ENCODE results near the gene TMEM94. TPM values are rescaled to one million over a fixed set of nuclear protein-coding genes. Genes with fewer than 3 reads are reported as not detected.

TMEM94 gene
- total and polyA plus RNA-seq, 12 donors = 25.6 to 66.7 (median 41.3) TPM

DNA sequence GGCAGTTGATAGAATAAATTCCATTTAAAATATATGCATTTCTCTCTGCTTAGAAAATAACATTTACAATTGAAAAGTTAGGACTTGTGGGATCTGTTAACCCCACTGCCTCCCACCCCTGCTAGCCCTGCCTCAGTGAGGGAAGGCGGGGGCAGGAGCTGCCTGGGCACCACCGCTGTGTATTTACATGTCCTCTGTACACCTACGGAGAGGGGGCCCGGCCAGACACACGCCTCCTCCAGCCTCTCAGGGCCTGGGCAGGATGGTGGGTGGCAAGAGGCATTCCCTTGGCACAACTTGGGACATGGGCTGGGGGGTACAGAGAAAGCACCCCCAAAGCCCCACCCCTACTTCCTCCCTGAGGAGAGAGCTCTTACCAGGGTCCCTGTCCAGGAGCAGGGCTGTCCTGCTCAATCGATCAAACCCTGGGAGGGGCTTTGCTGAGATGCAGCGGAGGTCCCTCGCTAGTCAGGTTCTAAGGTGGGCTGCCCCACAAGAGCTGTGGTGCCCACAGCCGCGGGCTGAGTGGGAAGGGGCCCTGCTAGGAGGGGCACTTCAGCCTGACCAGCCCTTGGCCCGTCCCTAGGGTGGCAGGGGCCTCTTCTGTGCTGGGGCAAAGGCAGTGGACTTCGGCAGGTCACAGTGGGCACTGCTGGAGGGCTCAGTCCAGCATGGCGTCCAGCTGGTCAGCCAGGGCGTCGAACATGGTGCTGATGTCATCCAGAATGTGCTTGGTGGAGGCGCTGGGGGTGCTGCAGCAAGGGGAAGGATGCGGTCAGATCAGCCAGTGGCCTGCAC is 44.2 kb downstream of the TMEM94 start:
- TF ChIP-seq, protein P1, sequence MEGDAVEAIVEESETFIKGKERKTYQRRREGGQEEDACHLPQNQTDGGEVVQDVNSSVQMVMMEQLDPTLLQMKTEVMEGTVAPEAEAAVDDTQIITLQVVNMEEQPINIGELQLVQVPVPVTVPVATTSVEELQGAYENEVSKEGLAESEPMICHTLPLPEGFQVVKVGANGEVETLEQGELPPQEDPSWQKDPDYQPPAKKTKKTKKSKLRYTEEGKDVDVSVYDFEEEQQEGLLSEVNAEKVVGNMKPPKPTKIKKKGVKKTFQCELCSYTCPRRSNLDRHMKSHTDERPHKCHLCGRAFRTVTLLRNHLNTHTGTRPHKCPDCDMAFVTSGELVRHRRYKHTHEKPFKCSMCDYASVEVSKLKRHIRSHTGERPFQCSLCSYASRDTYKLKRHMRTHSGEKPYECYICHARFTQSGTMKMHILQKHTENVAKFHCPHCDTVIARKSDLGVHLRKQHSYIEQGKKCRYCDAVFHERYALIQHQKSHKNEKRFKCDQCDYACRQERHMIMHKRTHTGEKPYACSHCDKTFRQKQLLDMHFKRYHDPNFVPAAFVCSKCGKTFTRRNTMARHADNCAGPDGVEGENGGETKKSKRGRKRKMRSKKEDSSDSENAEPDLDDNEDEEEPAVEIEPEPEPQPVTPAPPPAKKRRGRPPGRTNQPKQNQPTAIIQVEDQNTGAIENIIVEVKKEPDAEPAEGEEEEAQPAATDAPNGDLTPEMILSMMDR (IDR thresholded peaks at IDR 0.05) = no peak
- peaks cover 11 to 50% (median 33%) of the 10 kb centered on the region in 9 donors for H3K4me1 ChIP-seq
- no peak for ATAC-seq

DNA sequence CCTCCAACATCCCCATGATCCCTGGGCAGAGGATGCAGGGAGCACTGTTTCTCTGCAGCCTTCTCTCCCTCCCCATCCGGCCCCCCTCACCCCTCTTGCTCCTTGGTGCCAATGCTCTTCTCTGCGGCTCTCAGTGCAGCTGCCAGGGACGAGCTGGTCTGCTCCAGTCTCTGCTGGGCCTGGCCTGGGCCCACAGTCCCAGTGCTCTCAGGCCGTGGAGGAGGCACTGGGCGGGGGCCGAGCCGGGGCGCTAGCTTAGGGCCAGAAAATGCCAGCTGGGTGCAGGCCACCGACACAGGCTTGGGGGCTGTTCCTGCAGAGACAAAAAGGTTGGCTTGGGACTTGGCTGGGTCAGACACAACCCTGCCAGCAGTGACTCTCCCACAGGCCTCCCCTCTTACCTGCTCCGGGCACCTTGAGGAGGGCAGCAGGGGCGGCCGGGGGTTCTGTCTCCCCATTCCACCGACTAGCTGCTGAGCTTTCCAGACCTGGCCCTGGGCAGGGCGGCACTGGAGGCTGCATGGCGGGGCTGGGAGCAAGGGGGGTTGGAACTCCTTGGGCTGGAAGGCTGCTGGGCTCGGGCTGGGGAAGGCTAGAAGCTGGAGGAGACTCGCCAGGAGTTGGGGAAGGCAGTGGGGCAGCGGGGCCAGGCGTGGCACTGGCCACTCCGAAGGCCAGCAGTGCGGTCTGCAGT is 45.1 kb downstream of the TMEM94 start:
- H3K4me3 ChIP-seq = no peak overlapping the region
- H3K27me3 ChIP-seq = no peaks in the 10 kb centered on the region
- 63 to 64% methylated on average over 21 of the region's 21 CpGs for WGBS, 2 donors
- intact Hi-C loops (cut with DNase I) = no loop called here
- TF ChIP-seq, protein P1 (IDR thresholded peaks at IDR 0.05) = no peak
- DNase-seq (peak in 1 of 2 donors; percentile 23), ATAC-seq (peak in 7 of 8 donors; percentile 8 to 67 (median 36))
- peaks cover 11 to 50% (median 33%) of the 10 kb centered on the region in 9 donors for H3K4me1 ChIP-seq
- no peaks in the 10 kb centered on the region for H3K9me3 ChIP-seq
- H3K36me3 ChIP-seq = peaks cover 0 to 98% (median 12%) of the 10 kb centered on the region in 9 donors
- H3K27ac ChIP-seq = peak overlapping the region in 8 of 10 donors; percentile 26 to 77 (median 57)

More for the DNA sequence above, 44.2 kb downstream of the TMEM94 start:
- Histone ChIP-seq H3K27me3 (no peaks in the 10 kb centered on the region), H3K9me3 (no peaks in the 10 kb centered on the region), H3K27ac (peak overlapping the region in 9 of 10 donors; percentile 1 to 77 (median 57)), H3K36me3 (peaks cover 0 to 98% (median 19%) of the 10 kb centered on the region in 9 donors), H3K4me3 (no peak overlapping the region)
- 86 to 87% methylated on average over 17 of the region's 17 CpGs for WGBS, 2 donors
- intact Hi-C loops (cut with DNase I) = no loop called here
- peak in 1 of 2 donors; percentile 13 for DNase-seq

DNA sequence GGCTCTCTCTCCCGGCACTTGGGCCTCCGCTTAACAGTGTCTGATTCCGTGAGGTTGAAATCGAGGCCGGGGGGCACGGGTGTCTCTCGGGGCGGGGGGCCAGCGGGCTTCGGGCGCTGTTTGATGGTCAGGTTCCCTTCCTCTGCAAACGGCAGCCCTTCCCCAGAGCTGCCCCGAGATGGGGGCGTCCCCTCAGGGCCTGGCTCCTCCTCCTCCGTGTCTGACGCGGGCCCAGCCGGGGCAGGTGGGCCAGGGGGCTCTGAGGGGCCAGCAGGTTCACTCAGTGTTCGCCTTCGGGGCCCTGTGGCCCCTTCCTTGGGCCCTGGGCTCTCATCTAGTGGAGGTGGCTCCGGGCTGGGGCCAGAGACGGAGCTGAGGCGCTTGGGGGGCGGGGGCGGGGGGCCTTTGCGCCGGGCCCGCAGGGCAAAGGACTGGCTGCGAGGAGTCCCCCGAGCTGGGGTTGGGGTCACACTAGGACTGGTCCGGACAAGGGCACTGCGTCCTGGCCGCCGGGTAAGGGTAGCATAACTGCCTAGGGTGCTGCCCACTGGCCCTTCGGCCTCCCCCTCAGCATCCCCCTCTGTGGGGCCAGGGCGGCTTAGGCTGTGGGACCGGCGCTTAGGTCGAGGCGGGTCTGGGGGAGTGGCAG is 45.8 kb downstream of the TMEM94 start:
- intact Hi-C loops (cut with DNase I) = no loop called here
- Histone ChIP-seq H3K27ac (peak overlapping the region in 8 of 10 donors; percentile 26 to 77 (median 57)), H3K4me1 (peaks cover 11 to 50% (median 33%) of the 10 kb centered on the region in 9 donors), H3K27me3 (no peaks in the 10 kb centered on the region), H3K4me3 (no peak overlapping the region), H3K9me3 (no peaks in the 10 kb centered on the region), H3K36me3 (peaks cover 0 to 98% (median 15%) of the 10 kb centered on the region in 9 donors)
- ATAC-seq (no peak), DNase-seq (peak in 1 of 2 donors; percentile 17)
- TF ChIP-seq, protein P1 (IDR thresholded peaks at IDR 0.05) = no peak
- WGBS, 2 donors = 90 to 91% methylated on average over 33 to 40 of the region's 40 CpGs
